Gastroesophageal sphincter (tissue), 3 donors: Measurements from ENCODE around the gene OR5P2.
"Not testable (repeated sequence)": the region's sequence is repeated elsewhere in the genome, so short reads cannot be mapped to it uniquely, and the experiment has no call there.

Source experiments
- POLR2A ChIP-seq, 2 donors: fragments of 450-650 bp; IDR thresholded peaks; one replicate each; pipeline ENCODE4 v1.6.1; 2017; ENCODE audit warnings: antibody characterized with exemption in 2 of 2, mild to moderate bottlenecking in 2 of 2, moderate library complexity in 1 of 2
- POLR2AphosphoS5 ChIP-seq: sonication (generic); formaldehyde crosslinking; IDR thresholded peaks from one replicate; pipeline ENCODE4 v1.6.1; 2017; ENCODE audit warnings: antibody characterized with exemption
- TF ChIP-seq, protein P1 (sequence below), 4 experiments: fragments of 200-600 bp in 2 of 4; fragments of 450-650 bp in 2 of 4; sonication (generic) in 1 of 4; IDR thresholded peaks; one replicate each; pipeline ENCODE4 v1.5.1; 2017 to 2019; ENCODE audit warnings: antibody characterized with exemption in 4 of 4, mild to moderate bottlenecking in 2 of 4, moderate library complexity in 2 of 4

DNA sequence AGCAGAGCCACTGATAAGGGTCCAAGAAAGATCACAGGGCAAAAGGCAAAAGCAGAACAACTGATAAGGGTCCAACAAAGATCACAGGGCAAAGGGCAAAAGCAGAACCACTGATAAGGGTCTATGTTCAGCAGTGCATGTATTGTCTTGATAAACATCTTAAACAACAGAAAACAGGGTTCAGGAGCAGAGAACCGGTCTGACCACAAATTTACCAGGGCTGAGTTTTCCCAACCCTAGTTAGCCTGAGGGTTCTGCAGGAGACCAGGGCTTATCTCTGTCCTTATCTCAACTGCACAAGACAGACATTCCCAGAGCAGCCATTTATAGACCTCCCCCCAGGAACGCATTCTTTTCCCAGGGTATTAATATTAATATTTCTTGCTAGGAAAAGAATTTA, 13.6 kb upstream of the OR5P2 start:
- not testable (repeated sequence) for TF ChIP-seq POLR2AphosphoS5; POLR2A (IDR thresholded peaks at IDR 0.05)
- TF ChIP-seq, protein P1, sequence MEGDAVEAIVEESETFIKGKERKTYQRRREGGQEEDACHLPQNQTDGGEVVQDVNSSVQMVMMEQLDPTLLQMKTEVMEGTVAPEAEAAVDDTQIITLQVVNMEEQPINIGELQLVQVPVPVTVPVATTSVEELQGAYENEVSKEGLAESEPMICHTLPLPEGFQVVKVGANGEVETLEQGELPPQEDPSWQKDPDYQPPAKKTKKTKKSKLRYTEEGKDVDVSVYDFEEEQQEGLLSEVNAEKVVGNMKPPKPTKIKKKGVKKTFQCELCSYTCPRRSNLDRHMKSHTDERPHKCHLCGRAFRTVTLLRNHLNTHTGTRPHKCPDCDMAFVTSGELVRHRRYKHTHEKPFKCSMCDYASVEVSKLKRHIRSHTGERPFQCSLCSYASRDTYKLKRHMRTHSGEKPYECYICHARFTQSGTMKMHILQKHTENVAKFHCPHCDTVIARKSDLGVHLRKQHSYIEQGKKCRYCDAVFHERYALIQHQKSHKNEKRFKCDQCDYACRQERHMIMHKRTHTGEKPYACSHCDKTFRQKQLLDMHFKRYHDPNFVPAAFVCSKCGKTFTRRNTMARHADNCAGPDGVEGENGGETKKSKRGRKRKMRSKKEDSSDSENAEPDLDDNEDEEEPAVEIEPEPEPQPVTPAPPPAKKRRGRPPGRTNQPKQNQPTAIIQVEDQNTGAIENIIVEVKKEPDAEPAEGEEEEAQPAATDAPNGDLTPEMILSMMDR (IDR thresholded peaks at IDR 0.05) = not testable (repeated sequence)
